GDM1 (cell line): ENCODE measurements around the gene TIPARP.
"Not testable (repeated sequence)": the region's sequence is repeated elsewhere in the genome, so short reads cannot be mapped to it uniquely, and the experiment has no call there.

Source experiments
- DNase-seq: peaks from one replicate; lab custom pipeline; 2025; lab: John Stamatoyannopoulos, UW

The TIPARP gene

DNA sequence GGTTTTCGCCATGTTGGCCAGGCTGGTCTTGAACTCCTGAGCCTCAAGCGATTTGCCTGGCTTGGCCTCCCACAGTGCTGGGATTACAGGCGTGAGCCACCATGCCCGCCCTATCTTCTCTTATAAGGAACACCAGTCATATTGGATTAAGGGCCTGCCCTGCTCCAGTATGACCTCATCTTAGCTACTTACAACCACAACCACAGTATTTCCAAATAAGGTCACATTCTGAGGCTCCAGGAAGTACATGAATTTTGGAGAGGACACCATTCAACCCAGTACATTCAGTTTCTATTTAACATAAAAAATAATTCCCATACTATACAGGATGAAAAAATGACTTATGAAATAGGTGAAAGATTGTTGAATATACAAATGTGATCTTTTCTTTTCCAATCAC, 37.6 kb downstream of the TIPARP start:
- not testable (repeated sequence) for DNase-seq

DNA sequence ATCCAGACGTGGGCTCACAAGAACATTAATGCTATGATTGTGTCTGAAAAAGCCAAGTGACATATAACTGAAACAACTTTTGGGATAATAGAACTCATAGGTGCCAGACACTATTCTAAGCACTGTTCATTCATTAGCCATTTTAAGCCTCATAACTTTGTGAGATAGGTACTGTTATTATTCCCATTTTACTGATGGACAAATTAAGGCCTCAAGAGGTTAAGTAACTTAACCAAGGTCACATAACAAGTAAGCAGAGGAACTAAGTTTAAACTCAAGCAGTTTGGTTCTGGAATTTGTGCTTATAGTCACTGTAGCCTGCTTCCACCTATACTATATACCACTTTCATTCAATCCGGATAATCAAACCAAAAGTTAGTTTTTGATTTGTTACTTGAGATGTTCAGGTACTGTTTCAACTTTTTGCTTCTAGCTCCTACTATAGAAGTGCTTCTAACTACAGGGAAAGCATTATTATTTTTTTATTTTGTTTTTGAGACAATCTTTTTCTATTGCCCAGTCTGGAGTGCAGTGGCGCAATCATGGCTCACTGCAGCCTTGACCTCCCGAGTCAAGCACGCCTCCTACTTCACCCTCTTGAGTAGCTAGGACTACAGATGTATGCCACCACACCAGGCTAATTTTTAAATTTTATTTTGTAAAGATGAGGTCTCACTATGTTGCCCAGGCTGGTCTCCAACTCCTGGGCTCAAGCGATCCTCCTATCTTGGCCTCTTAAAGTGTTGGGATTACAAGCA, 41.9 kb downstream of the TIPARP start:
- DNase-seq = no peak

DNA sequence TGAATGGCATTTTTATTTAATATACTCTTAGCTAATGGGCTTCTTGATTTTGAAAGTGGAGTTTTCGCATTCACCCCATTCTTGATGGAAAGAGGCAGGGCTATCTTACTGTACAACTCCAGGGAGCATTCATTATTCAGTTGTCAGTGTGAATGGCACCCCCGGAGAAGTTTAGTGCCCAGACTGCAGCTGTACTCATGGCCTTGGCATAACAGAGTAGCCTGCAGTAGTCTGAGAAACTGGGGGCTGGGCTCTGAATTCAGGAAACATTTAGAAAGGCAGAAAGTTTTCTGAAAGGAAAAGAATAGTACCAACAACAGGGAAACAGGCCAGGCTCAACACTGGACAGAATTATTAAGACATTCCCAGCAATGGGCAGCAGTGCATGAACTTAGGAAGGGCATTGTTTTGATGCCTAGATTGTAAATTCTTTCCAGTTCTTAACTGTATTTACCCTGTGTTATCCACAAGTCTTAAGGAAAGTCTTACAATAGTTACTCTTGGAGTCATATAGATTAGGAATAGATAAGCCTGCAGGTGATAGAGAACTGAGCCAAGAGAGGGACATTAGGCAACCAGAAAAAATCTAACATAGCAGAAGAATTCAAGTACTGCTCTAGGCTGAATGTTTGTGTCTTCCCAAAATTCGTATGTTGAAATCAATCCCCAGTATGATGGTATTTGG, 44.4 kb downstream of the TIPARP start:
- DNase-seq = no peak

DNA sequence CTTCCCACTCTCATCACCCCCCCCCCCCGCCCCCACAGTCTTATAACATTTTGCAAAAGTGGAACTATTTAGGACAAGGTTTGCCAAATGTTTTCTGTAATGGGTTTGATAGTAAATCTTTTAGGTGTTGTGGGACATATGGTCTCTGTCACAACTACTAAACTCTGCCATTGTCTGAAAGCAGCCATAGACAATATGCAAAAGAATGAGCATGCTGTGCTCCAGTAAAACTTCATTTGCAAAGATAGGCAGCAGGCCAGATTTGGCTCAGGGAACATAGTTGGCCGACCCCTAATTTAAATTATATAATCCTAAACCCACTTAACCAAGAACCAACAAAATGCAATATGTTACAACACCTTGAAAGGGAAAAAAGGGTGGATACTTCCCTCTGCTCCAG, 46.4 kb downstream of the TIPARP start:
- no peak for DNase-seq

DNA sequence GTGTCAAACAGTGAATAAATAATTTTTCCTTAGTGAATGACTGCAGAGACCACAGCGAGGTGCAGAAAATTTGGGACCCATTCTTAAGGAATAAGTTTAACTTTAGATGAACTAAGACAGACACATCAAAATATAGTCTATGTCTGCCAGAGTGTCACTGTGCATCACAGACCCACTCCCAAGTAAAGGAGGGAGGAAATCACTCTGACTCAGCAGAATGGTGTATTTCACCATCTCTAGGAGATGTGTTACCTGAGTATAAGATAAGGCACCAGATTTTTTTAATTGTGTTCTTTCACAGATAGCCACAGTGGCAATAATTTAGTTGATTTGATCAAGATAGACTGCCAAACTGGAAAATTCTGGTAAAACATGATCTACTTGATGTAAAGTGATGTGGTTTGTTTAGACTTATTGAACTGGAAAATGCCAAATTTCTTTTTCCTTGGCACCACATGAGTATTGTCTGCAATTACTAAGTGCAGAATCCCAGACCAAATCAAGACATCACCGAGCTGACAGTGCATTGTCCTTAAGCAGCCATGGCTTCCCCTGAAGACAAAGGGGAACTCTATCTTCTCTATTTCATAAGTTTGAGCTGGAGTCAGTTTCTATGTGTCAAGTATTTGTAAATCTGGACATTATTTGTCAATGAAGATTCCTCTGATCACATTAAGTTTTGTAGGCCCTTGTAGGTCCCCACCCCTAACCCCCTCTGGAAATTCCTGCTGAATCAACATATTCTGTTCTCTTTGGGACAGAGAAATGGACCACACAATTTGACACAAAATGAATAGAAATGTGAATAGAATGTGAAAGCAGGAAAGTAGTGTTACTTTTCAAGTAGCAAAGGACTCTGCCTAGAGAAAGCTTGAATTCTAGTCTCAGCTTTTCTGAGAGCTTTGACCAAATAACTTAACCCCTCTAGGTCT, 47.6 kb downstream of the TIPARP start:
- no peak for DNase-seq

DNA sequence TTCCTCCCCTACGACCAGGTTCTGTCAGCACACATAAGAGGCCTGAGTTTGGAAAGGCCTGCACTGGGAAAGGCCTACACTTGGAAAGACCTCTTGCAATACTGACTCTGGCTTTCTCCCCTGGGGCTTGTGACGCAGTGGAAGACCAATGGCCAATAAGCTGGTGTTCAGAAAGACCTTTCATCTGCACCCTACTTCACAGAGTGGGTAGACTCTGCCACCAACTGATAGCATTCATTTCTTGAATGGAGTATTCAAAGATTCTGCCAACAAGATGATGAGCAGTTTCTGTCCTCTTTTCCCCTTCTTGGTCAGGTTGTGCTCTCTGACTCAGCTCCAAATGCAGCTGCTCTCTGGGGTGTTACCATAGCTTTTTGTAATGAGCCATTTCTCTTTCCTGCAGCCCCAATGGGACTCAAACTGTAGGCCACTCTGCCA, 48.8 kb downstream of the TIPARP start:
- DNase-seq = no peak

DNA sequence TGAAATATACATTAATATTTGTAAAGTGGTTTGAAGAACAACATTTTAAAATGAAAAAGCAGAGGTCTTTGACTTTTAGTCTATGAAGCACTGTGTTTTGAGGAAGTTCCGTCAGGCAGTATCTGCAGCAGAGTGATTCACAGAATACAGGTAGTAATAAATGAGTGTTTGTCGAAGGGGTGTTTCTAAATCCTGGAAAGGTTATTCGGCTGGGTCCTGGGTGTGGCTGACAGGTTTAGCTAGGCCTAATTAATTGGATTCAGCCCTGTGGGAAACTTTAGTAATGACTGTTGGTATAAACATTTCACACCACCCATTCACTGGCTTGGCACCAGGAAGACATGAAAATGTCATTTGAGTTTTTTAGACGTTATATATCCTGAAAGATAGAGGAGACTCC, 51.3 kb downstream of the TIPARP start:
- DNase-seq = no peak

DNA sequence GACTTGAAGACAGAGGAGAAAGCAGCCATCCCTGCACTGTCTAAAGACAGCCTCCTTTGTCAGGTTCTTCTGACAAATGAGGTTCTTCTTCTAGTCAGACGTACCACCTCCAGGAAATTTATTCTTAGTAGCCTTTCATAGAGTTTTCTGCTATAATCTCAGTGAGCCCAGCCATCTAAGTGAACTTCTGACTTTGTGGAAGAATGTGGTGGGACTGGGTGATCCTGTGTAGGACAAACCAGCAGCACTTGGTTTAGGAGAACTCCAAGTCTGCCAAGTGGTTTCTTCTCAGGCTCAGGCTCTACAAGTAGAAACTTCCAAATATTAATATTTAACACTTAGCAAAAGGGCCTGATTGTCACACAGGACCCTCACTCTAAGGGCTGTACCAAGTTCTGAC, 52.1 kb downstream of the TIPARP start:
- no peak for DNase-seq

DNA sequence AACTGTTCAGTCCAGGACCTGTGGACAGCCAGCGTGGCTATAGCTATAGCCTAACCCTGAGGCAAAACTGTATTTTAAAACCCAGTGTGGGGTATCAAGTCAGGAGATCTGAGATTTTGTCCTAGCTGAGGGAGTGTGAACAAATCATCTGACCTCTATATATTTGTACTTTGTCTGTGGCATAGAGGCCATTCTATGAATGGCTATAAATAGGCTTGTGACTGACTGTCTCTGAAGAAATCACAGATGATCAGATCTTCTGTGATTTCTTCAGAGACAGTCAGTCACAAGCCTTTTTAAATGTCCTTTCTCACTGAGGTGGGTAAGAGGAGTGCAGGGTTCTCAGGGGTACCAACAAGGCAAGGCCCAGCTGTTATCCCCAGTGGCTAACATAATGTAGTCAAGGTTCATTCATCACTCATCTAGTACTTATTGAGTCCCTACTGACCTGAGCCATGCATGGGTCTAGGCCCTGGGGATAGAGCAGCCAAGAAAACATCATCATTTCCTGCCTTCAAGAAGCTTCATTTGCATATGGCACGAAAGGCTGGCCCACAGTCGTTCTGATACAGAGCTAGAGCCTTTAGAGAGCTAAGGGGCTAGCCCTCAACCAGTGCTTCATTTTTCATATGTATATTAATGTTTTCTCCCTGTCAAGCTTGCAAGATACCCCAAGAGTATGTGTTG, 53.3 kb downstream of the TIPARP start:
- DNase-seq = no peak

DNA sequence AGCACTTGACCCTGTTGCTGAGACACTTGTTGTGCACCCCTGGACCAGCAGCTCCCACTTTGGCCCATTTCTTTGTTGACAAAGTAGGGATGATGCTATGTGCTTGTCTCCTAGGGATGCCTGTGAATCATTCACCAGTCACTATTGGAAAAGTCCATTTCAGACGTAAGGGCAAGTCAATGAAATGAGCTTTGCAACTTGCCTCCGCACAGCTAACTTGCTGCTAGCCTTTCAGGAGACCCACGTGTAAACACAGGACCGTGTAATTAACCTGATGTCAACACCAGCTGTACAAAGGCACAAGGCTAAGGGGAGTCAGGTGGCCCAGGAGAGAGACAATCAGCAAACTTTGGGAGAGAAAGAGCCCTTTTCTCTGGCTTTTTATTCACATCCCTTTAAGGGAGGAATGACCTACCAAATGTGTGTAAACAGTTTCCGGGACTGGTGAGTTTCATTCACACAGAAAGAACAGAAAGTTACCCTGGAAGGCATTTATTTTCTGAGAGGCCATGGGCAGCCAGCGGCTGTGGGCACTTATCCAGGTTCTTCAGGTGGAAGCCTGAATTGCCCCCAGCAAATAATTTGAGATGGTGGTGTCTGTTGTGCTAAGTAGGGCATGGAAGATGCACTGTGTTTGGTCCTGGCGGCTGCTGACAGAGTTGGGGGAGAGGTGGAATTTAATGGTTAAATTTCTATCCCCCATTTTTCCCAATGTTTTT, 54.0 kb downstream of the TIPARP start:
- no peak for DNase-seq

DNA sequence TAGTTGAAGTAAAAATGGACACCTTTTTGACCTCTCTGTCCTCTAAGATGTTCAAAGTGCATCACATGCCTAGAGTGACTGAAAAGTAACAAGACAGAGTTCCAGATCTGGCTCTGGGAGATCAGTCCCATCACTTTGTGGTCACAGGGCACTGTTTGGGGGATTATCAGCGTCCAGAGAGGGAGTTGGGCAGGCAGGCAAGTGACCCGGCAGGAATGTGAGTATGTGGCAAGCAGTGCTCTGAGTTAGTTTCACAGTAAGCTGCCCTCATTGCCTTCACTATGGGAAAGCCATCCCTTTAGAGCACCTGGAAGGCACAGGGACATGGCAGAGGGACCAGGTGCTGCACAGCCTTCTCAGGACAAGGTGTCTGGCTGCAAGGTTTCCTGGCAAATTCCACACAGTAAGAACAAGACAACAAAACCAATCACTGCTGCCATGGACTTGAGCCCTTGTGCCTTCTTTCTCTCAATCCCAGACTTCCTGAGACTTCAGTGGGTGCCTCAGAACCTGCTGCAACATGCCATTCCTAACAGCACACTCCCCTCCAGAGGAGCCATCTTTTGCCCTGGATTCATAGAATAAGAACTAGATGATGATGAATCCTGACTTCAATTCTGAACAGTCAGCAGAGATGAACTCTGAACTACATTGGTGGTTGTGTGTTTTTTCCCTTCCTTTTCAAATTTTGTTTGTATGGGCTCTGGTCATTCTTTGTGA, 55.2 kb downstream of the TIPARP start:
- no peak for DNase-seq

DNA sequence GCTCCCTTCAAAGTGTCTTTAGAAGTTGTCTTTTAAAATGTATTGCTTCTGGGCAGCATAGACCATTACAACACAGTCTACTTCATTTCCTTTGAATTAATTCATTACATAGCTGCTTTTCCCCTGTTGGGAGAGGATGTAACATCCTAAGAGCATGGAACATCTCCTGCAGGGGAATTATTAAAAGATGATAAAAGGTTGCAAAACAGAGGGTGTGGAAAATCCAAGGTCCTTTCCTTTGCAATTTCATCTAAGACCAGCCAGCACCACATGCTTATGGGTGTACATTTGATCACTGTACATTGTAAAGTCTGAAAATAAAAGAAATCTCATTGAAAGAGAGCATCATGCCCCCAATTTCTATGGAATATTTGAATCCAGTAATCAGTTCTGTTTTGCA, 57.4 kb downstream of the TIPARP start:
- no peak for DNase-seq

DNA sequence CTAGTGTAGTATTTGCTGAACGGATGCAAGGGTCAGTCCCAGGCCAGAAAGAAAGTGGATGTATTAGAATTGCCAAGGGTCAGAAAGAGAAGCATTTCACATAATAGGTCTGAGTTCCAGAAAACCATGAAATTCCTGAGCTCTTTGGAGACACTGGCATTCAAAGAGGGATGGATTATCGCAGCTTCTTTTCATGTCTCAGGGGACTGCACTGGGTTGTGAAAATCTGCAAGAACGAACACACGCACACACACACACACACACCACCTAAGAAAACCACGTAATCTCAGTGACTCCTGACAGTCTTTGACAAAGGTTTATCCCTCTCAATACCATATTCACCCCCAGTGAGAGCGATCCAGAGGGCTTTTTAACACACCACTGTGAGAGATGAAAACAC, 57.9 kb downstream of the TIPARP start:
- DNase-seq = no peak

DNA sequence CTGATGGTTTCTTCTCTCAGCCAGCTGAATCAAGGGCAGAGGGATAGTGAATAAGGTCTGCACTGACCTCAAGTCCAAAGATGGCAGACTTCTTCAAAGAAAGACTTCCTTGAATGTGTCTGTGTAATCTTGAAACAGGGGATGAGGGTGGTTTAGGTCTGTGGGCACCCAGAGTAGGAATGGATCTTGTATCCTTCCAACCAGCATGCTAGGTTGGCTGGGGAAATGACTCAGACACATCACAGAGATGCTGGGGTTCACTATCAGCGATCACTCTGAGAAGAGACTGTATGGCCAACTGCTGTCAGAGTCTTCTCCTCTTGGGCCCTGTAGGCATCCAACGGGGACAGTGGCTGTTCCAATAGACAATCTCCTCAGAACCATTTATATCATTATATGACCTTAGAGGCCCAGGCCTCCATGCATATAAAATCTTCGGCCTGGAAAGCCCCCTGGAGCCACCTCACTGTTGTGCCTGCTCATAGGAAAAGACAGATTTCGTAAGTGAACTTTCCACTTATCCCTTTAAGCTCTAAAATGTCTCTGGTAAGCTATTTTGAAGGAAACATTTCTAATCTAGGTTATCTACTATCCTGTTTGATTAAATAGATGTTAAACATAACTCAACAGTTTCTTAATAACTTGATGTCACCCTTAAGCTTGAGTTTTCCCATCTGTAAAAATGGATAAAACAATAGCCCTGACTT, 58.5 kb downstream of the TIPARP start:
- DNase-seq = no peak

DNA sequence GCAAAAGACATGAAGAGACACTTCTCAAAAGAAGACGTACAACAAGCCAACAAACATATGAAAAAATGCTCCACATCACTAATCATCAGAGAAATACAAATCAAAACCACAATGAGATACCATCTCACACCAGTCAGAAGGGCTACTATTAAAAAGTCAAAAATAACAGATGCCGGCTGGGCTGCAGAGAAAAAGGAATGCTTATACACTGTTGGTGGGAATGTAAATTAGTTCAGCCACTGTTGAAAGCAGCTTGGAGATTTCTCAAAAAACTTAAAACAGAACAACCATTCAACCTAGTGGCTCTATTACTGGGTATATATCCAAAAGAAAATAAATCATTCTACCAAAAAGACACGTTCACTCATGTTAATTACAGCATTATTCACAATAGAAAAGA, 60.3 kb downstream of the TIPARP start:
- not testable (repeated sequence) for DNase-seq

DNA sequence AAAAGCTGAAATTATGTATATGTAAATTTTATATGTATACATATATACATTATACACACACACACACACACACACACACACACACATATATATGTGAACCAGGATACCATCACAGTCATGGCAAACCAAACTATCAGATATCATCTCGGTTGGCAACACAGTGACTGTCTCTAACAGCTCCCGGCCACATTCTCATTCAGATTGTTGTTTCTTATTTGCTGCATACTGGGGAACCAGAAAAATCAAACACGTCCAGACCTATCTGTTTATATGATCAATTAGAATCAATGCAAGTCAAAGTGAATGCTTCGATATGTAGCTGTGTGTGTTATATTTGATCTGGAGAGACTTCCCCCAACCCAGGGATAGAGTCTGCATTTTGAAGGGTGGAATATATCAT, 61.1 kb downstream of the TIPARP start:
- no peak for DNase-seq

DNA sequence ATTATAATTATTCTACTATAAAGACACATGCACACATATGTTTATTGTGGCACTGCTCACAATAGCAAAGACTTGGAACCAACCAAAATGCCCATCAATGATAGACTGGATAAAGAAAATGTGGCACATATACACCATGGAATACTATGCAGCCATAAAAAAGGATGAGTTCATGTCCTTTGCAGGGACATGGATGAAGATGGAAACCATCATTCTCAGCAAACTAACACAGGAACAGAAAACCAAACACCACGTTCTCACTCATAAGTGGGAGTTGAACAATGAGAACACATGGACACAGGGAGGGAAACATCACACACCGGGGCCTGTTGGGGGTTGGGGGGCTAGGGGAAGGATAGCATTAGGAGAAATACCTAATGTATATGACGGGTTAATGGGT, 62.7 kb downstream of the TIPARP start:
- not testable (repeated sequence) for DNase-seq

DNA sequence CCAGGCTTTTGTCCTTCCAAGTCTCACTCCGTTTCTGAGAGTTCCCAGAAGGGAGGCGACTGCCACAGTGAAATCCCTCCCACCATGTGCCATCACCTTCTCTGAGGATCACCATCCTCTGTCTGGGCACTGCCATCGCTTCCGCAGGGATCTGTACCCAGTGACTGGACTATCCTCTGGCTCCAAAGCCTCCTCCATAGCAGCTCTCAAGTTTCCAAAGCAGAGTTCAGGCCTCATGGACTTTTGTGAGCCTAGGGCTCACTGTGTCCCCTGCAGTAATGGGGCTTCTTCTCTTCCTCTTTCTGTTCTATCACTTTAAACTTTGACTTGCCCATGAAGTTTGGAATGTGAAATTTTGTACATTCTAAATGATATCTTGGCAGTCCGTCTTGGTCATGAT, 63.9 kb downstream of the TIPARP start:
- DNase-seq = no peak

DNA sequence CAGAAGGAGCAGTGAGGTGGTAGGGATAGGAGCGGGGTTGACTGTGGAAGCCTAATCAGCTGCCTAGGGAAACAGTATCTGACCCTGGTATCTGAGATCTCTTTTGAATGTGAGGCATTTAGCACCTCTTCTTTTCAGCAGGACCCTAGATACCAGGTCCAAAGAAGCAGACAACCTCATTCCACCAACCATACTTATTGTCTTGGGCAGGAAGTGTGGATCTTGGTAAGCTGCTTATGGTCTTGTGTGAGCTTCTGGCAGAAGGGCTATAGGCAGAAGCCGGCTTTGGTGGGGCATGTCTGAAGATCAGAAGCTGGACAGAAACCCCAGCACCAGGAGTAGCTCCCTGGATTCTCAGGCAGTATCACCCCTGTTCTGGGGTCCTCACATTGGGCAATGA, 65.6 kb downstream of the TIPARP start:
- DNase-seq = no peak

DNA sequence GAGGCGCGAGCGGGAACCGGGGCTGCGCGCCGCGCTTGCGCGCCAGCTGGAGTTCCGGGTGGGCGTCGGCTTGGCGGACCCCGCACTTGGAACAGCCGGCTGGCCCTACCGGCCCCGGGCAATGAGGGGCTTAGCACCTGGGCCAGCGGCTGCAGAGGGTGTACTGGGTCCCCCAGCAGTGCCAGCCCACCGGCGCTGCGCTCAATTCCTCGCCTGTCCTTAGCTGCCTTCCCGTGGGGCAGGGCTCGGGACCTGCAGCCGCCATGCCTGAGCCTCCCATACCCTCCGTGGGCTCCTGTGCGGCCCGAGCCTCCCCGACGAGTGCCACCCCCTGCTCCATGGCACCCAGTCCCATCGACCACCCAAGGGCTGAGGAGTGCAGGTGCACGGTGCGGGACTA, 66.2 kb downstream of the TIPARP start:
- not testable (repeated sequence) for DNase-seq
